ENCODE measurements around the gene SLC27A5. TPM values are rescaled to one million over a fixed set of nuclear protein-coding genes. Genes with fewer than 3 reads are reported as not detected.

The SLC27A5 gene
- total RNA-seq, 4 donors from 2014 or later: 10.5 to 17.7 (median 13.4) TPM

DNA sequence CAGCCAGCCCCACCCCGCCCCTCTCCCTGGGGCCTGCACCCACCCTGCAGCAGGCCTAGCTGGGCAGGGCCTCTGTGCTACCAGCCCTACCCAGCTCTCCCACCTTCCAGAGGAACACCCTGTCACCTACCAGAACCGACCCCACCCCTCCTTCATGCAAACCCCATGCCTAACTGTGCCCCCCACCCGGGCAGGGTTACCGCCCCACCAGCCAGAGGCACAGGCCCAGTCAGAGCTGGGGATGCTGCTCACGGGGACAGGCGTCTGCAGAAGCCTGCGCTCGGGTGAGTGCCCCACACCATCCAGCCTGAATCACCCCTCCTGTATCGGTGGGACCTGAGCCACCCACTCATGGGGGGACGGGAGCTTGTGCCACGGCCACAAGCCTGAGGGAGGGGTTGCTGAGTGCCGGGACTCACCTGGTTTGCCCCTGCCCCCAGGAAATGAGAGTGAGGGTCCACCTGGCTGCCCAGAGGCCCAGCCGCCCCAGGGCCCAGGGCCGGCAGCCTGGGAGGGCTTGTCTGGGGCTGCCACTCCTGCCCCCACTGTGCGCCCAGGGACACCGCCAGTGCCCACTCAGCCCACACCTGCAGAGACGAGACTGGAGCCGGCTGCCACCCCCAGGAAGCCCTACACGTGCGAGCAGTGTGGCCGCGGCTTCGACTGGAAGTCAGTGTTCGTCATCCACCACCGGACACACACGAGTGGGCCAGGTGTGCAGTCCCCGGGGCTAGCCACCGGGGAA, 31.9 kb downstream of the SLC27A5 start:
- H3K36me3 ChIP-seq: peaks cover 0 to 49% (median 0%) of the 10 kb centered on the region in 3 donors
- H3K27me3 ChIP-seq: no peaks in the 10 kb centered on the region
- H3K27ac ChIP-seq: no peak overlapping the region
- TF ChIP-seq EP300 (IDR thresholded peaks at IDR 0.05): no peak
- TF ChIP-seq, protein P1, sequence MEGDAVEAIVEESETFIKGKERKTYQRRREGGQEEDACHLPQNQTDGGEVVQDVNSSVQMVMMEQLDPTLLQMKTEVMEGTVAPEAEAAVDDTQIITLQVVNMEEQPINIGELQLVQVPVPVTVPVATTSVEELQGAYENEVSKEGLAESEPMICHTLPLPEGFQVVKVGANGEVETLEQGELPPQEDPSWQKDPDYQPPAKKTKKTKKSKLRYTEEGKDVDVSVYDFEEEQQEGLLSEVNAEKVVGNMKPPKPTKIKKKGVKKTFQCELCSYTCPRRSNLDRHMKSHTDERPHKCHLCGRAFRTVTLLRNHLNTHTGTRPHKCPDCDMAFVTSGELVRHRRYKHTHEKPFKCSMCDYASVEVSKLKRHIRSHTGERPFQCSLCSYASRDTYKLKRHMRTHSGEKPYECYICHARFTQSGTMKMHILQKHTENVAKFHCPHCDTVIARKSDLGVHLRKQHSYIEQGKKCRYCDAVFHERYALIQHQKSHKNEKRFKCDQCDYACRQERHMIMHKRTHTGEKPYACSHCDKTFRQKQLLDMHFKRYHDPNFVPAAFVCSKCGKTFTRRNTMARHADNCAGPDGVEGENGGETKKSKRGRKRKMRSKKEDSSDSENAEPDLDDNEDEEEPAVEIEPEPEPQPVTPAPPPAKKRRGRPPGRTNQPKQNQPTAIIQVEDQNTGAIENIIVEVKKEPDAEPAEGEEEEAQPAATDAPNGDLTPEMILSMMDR (IDR thresholded peaks at IDR 0.05): no peak
- no peak for TF ChIP-seq POLR2A (IDR thresholded peaks at IDR 0.05)
- DNase-seq (ENCODE audit: low spot score in 2 of 2): no peak
- H3K4me1 ChIP-seq: peaks cover 0 to 20% (median 16%) of the 10 kb centered on the region in 4 donors
- no peak overlapping the region for H3K4me3 ChIP-seq
- 84 to 87% methylated on average over 16 to 20 of the region's 28 CpGs for WGBS, 2 donors
- H3K9me3 ChIP-seq: no peaks in the 10 kb centered on the region

DNA sequence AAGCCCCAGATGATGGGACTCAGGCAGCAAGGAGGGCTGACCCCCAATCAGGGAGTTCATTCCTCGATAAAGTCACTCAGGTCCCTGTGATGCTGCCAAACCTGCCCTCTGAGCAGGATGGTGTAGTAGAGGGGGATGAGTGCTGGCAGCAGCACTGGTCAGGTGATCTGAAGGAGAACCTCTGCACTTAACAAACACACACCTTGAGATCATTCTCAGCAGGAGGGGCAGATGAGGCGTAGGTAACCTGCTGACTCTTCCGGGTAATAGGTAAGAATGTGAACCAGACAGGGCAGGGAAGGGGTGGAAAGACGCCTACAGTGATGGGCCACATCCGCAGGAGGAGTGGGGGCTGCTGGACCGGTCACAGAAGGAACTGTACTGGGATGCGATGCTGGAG, 32.5 kb downstream of the SLC27A5 start:
- no peak overlapping the region for H3K4me3 ChIP-seq

DNA sequence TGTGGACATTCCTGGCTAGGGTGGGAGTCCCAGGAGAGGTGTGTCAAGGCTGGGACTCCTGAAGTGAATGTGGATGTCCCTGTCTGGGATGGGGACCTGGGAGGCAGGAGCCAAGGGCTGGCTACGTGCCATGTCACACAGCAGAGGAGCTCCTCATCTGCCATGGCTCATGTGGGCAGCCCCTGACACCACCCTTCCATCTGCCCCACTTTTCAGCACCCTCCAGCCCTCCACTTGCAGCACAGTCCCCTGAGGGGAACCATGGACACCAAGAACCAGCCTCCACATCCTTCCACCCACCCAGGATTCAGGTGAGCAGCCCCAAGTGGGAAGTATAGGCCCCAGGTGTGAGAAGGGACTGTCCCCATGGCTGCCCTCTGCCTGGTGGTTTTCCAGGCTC, 33.9 kb downstream of the SLC27A5 start:
- Histone ChIP-seq H3K9me3 (no peaks in the 10 kb centered on the region), H3K4me3 (no peak overlapping the region), H3K4me1 (peaks cover 0 to 26% (median 18%) of the 10 kb centered on the region in 4 donors), H3K27ac (peak overlapping the region in 1 of 4 donors; percentile 94), H3K27me3 (no peaks in the 10 kb centered on the region), H3K36me3 (peaks cover 0 to 65% (median 0%) of the 10 kb centered on the region in 3 donors)
- WGBS, 2 donors: 100% methylated on average over 1 of the region's 1 CpG
- no peak for DNase-seq (ENCODE audit: low spot score in 2 of 2)
- TF ChIP-seq, protein P1 (IDR thresholded peaks at IDR 0.05): no peak
- no peak for TF ChIP-seq EP300 (IDR thresholded peaks at IDR 0.05)
- no peak for TF ChIP-seq POLR2A (IDR thresholded peaks at IDR 0.05)

More for the DNA sequence above, 32.5 kb downstream of the SLC27A5 start:
- Histone ChIP-seq H3K4me1 (peaks cover 0 to 26% (median 18%) of the 10 kb centered on the region in 4 donors), H3K27me3 (no peaks in the 10 kb centered on the region), H3K27ac (no peak overlapping the region), H3K36me3 (peaks cover 0 to 51% (median 0%) of the 10 kb centered on the region in 3 donors), H3K9me3 (no peaks in the 10 kb centered on the region)
- TF ChIP-seq, protein P1 (IDR thresholded peaks at IDR 0.05): no peak
- no peak for TF ChIP-seq EP300 (IDR thresholded peaks at IDR 0.05)
- no peak for TF ChIP-seq POLR2A (IDR thresholded peaks at IDR 0.05)
- 83 to 89% methylated on average over 7 of the region's 7 CpGs for WGBS, 2 donors
- DNase-seq (ENCODE audit: low spot score in 2 of 2): no peak

DNA sequence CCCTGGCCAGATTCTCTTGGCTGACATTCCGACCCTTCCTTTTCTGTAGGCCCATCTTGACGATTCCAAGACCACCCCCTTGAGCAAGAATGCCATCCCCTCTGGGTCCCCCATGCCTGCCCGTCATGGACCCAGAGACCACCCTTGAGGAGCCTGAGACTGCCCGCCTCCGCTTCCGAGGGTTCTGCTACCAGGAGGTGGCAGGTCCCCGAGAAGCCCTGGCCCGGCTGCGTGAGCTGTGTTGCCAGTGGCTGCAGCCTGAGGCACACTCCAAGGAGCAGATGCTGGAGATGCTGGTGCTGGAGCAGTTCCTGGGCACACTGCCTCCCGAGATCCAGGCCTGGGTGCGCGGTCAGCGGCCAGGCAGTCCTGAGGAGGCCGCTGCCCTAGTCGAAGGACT, 34.7 kb downstream of the SLC27A5 start:
- Histone ChIP-seq H3K4me1 (peaks cover 0 to 26% (median 18%) of the 10 kb centered on the region in 4 donors), H3K36me3 (peaks cover 0 to 66% (median 0%) of the 10 kb centered on the region in 3 donors), H3K4me3 (peak overlapping the region in 1 of 4 donors; percentile 75), H3K9me3 (no peaks in the 10 kb centered on the region), H3K27me3 (no peaks in the 10 kb centered on the region), H3K27ac (peak overlapping the region in 3 of 4 donors; percentile 87 to 94 (median 92))
- no peak for DNase-seq (ENCODE audit: low spot score in 2 of 2)
- 84 to 86% methylated on average over 14 to 15 of the region's 15 CpGs for WGBS, 2 donors
- TF ChIP-seq, protein P1 (IDR thresholded peaks at IDR 0.05): no peak
- TF ChIP-seq POLR2A (IDR thresholded peaks at IDR 0.05) (no peak), EP300 (IDR thresholded peaks at IDR 0.05) (no peak)

DNA sequence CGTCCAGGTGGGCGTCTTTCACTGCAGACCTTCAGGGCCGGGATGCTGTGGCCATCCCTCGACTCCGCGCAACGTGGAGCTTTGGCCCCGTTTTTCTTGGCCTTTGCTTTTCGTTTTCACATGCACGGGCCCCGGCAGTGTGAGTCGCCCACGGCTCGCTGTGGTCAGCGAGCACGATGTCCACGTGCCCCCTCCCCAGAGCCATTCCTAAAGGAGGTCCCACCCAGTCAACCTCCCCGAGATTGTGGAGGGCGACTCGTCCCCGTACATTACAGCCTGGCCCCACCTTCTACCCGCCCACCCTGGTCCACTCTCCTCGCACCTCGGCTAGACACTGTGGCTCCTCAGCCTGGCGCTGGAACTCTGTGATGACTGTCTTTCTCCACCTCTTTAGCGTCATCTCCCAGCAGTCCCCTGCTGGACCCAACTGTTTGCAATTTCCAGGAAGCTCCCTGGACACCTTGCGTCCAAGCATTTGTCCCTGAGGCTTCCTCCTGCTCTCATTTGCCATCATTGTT, 35.2 kb downstream of the SLC27A5 start:
- TF ChIP-seq EP300 (IDR thresholded peaks at IDR 0.05): no peak
- TF ChIP-seq, protein P1 (IDR thresholded peaks at IDR 0.05): no peak
- no peak for TF ChIP-seq POLR2A (IDR thresholded peaks at IDR 0.05)
- WGBS, 2 donors: 2 to 5% methylated on average over 23 to 25 of the region's 27 CpGs
- peak overlapping the region; percentile 84 to 94 (median 90) for H3K27ac ChIP-seq

More for the DNA sequence above, 35.2 kb downstream of the SLC27A5 start:
- Histone ChIP-seq H3K4me3 (peak overlapping the region; percentile 67 to 75 (median 71)), H3K9me3 (no peaks in the 10 kb centered on the region), H3K27me3 (no peaks in the 10 kb centered on the region), H3K4me1 (peaks cover 0 to 26% (median 18%) of the 10 kb centered on the region in 4 donors), H3K36me3 (peaks cover 0 to 67% (median 0%) of the 10 kb centered on the region in 3 donors)
- no peak for DNase-seq (ENCODE audit: low spot score in 2 of 2)

Data from tibial nerve (tissue), 4 donors.